Mesangial cell (primary cell): ENCODE measurements around the gene CD164L2. TPM values are rescaled to one million over a fixed set of nuclear protein-coding genes. Genes with fewer than 3 reads are reported as not detected.

Experiments
- total RNA-seq: library from RNA; depleted of rRNA; stranded (reverse); fragments of >200 nt; gene quantifications from 2 replicates; pipeline ENCODE4 v1.2.3, GENCODE V29; 2015

CD164L2 gene
- total RNA-seq, result 0.13 TPM in 1 of 2 replicates, not detected in the other

GRCh38 chr1:27383039-27383605, at the start of gene CD164L2:
CD164L2 (minus strand) TSS chr1:27383333; CDS start chr1:27383239, 94 bp downstream.

DNA sequence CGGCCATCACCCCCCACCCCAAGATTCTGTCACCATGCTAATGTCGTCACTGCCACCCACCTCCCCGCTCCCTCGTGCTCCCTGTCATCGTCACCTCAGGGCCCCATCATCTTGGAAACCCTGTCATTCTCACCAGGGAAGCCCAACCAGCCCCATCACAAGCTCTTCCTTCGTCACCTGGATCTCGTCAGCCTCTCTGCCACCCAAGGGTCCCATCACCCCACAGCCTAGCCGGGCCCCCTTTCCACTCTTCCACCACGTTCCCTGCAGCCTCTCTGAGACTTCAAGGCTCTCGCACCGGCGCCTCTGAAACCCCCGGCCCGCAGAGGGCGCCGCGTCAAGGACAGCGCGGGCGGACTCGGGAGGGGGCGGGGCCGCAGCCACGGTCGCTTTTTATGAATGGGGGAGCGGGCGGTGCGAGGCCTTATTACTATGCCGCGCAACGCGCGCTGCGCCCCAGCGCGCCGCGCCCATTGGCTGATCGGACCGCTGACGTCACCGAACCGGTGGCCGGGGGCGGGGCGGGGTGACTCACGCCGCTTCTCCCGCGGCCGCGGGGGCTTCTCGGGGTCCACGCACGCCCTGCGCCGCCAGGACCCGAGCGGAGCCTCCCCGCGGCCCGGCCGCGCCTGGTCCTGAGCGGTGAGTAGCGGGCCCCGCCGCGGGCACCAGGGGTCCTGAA, 9.1 kb upstream of the CD164L2 start, which contains the start of gene GPR3:
Gene GPR3 (plus strand): TSS at position 527 of the 682 bp plus-strand sequence. CDS start 1,177 bp downstream, outside the sequence.

GRCh38 chr1:27374362-27375086, 8.6 kb downstream of the CD164L2 start, which contains the start of gene FCN3:
FCN3 (minus strand) TSS chr1:27374824; CDS start chr1:27374818, 6 bp downstream.

GRCh38 chr1:27366411-27367159, 16.5 kb downstream of the CD164L2 start, which contains the start of gene MAP3K6:
MAP3K6 (minus strand) TSS chr1:27366961; CDS start chr1:27366597, 364 bp downstream.

GRCh38 chr1:27341525-27342252, 41.4 kb downstream of the CD164L2 start, which contains the start of gene SYTL1:
SYTL1 (plus strand) TSS chr1:27342022; CDS start chr1:27345335, 3,313 bp downstream.

Other genes with a start within 250 kb of the CD164L2 start
- 17.3 and 40.3 TPM in 2 replicates for gene SLC9A1, start 228.2 kb downstream of the CD164L2 start, total RNA-seq
- gene WDTC1, start 148.7 kb downstream of the CD164L2 start, total RNA-seq, result 19.4 and 33.7 TPM in 2 replicates
- gene TMEM222, start 61.2 kb downstream of the CD164L2 start, total RNA-seq, result 35.0 and 43.0 TPM in 2 replicates
- gene SYTL1, start 41.3 kb downstream of the CD164L2 start, total RNA-seq, result 20.2 and 55.0 TPM in 2 replicates
- gene MAP3K6, start 16.4 kb downstream of the CD164L2 start, total RNA-seq, result 14.7 and 24.1 TPM in 2 replicates
- not detected in 2 replicates for gene FCN3, start 8.5 kb downstream of the CD164L2 start, total RNA-seq
- gene GPR3, start 9.3 kb upstream of the CD164L2 start, total RNA-seq, result 1.6 and 2.4 TPM in 2 replicates
- gene WASF2, start 106.8 kb upstream of the CD164L2 start, total RNA-seq, result 31.4 and 50.8 TPM in 2 replicates
- 12.4 and 29.7 TPM in 2 replicates for gene AHDC1, start 220.8 kb upstream of the CD164L2 start, total RNA-seq